ENCODE results near the gene DPYSL5. TPM values are rescaled to one million over a fixed set of nuclear protein-coding genes. Genes with fewer than 3 reads are reported as not detected.

The DPYSL5 gene
- total RNA-seq, 1 donor from 2014 or later: 2.8 TPM

DNA sequence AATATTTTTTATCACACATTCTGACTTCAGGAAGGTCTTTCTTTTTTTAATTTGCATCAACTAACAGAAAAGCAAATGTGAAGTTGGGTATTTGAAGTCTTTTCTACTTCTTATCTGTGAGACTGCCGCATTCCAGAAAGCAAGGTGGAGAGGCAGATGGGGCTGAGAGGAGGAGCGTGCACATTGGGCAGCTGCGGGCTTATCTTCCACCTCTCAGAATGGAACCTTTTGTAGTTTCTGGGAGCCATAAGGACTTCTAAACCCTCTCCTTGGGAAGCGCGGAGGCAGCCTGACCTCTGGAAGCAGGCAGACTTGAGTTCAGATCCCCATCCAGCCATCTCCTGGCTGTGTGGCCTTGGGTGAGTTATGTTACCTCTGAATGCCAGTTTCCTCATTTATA, 126.4 kb downstream of the DPYSL5 start:
- H3K4me1 Mint-ChIP-seq: peaks cover 23% of the 10 kb centered on the region
- no peak for DNase-seq (ENCODE audit: low spot score in 2 of 2, unreplicated experiment in 2 of 2)
- H3K27ac Mint-ChIP-seq: no peak overlapping the region
- H3K27me3 Mint-ChIP-seq (ENCODE audit: low read depth): peaks cover 22% of the 10 kb centered on the region
- no peak overlapping the region for H3K4me3 Mint-ChIP-seq
- TF ChIP-seq CTCF (IDR thresholded peaks at IDR 0.05; ENCODE audit: unreplicated experiment): no peak
- no peaks in the 10 kb centered on the region for H3K36me3 Mint-ChIP-seq
- H3K9me3 Mint-ChIP-seq: no peaks in the 10 kb centered on the region

- no peak for DNase-seq (ENCODE audit: low spot score in 2 of 2, unreplicated experiment in 2 of 2)
- Mint-ChIP-seq H3K4me3 (no peak overlapping the region), H3K27ac (no peak overlapping the region), H3K27me3 (ENCODE audit: low read depth) (peaks cover 19% of the 10 kb centered on the region), H3K9me3 (no peaks in the 10 kb centered on the region), H3K4me1 (peaks cover 23% of the 10 kb centered on the region), H3K36me3 (no peaks in the 10 kb centered on the region)
- TF ChIP-seq CTCF (IDR thresholded peaks at IDR 0.05; ENCODE audit: unreplicated experiment): no peak
Observed at GRCh38 chr2:26975102-26975501, 127.2 kb downstream of the DPYSL5 start.

DNA sequence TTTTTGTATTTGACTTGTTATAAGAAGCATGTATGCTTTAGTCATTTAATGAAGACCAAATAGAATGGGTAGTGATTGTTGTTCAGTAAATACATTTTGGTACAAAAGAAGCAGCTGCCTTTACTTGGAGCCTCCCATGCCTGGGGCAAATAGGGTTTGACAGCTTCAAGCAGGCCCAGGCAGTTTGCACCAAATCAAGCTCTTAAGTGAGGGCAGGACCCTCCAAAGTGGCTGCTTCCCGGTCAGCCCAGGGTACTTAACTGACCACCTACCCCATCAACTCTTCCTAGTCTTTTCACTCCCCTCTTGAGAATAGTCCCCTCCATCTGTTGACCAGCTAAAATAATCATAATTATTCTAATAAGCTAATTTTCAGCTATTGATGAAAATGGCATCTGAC, 127.7 kb downstream of the DPYSL5 start:
- no peak for TF ChIP-seq CTCF (IDR thresholded peaks at IDR 0.05; ENCODE audit: unreplicated experiment)
- Mint-ChIP-seq H3K4me3 (no peak overlapping the region), H3K27ac (no peak overlapping the region), H3K4me1 (peaks cover 23% of the 10 kb centered on the region), H3K36me3 (no peaks in the 10 kb centered on the region), H3K27me3 (ENCODE audit: low read depth) (peaks cover 19% of the 10 kb centered on the region), H3K9me3 (no peaks in the 10 kb centered on the region)
- no peak for DNase-seq (ENCODE audit: low spot score in 2 of 2, unreplicated experiment in 2 of 2)

GRCh38 chr2:26976237-26976636, 128.3 kb downstream of the DPYSL5 start:
- Mint-ChIP-seq H3K4me3 (no peak overlapping the region), H3K4me1 (peaks cover 19% of the 10 kb centered on the region), H3K27me3 (ENCODE audit: low read depth) (peaks cover 18% of the 10 kb centered on the region), H3K27ac (no peak overlapping the region), H3K9me3 (no peaks in the 10 kb centered on the region), H3K36me3 (no peaks in the 10 kb centered on the region)
- no peak for TF ChIP-seq CTCF (IDR thresholded peaks at IDR 0.05; ENCODE audit: unreplicated experiment)
- DNase-seq (ENCODE audit: low spot score in 2 of 2, unreplicated experiment in 2 of 2): no peak

GRCh38 chr2:26977012-26977411, 129.1 kb downstream of the DPYSL5 start:
- no peaks in the 10 kb centered on the region for H3K36me3 Mint-ChIP-seq
- no peak overlapping the region for H3K27ac Mint-ChIP-seq
- peaks cover 17% of the 10 kb centered on the region for H3K27me3 Mint-ChIP-seq (ENCODE audit: low read depth)
- no peak for TF ChIP-seq CTCF (IDR thresholded peaks at IDR 0.05; ENCODE audit: unreplicated experiment)
- H3K9me3 Mint-ChIP-seq: no peaks in the 10 kb centered on the region
- peaks cover 13% of the 10 kb centered on the region for H3K4me1 Mint-ChIP-seq
- DNase-seq (ENCODE audit: low spot score in 2 of 2, unreplicated experiment in 2 of 2): no peak
- no peak overlapping the region for H3K4me3 Mint-ChIP-seq

DNA sequence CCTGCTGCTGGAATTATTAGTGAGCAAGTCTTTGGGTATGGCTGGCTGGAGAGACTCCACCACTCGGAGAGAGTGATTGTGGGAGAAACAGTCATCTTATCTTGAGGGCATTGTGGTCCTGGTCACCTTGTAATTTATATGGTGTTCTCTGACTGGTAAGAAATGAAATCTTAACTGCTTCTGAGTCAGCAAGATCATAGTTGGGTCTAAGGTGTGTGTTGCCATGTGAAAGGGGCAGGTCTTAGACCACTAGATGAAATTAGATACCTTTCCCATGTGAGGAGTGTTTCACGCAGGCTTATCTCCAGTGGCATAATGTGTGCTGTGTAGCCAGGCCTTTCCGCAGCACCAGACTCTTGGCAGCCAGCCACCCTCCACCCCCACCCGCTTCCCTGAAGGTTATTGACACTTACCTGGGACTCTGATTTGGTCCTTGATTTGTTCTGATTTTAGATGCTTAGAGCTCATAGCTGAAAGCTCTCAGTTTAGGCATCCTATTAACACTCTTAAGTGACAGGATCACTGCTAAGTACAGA, 130.2 kb downstream of the DPYSL5 start:
- Mint-ChIP-seq H3K4me3 (no peak overlapping the region), H3K9me3 (no peaks in the 10 kb centered on the region), H3K27ac (no peak overlapping the region), H3K36me3 (no peaks in the 10 kb centered on the region), H3K27me3 (ENCODE audit: low read depth) (peaks cover 7% of the 10 kb centered on the region), H3K4me1 (peaks cover 6% of the 10 kb centered on the region)
- no peak for DNase-seq (ENCODE audit: low spot score in 2 of 2, unreplicated experiment in 2 of 2)
- no peak for TF ChIP-seq CTCF (IDR thresholded peaks at IDR 0.05; ENCODE audit: unreplicated experiment)
